IMR-90 (cell line): Measurements from ENCODE around the gene F12.

Source experiments
- CEBPB ChIP-seq: IDR thresholded peaks from 2 replicates; pipeline ENCODE4 v1.6.1; 2012; ENCODE audit warnings: low read depth, low read length, improper control_type of control experiment
- MAFK ChIP-seq: IDR thresholded peaks from 2 replicates; pipeline ENCODE4 v1.6.1; 2012; ENCODE audit warnings: low read depth, low read length, improper control_type of control experiment
- MXI1 ChIP-seq: IDR thresholded peaks from 2 replicates; pipeline ENCODE4 v1.6.1; 2012; ENCODE audit warnings: low read depth, mild to moderate bottlenecking, low read length, moderate library complexity, borderline replicate concordance
- POLR2A ChIP-seq: IDR thresholded peaks from 2 replicates; pipeline ENCODE4 v1.6.1; 2012; ENCODE audit warnings: mild to moderate bottlenecking, low read depth, low read length
- TF ChIP-seq, protein P1 (sequence below): conservative IDR thresholded peaks from 2 replicates; pipeline ENCODE4 v1.5.1; 2012; ENCODE audit warnings: mild to moderate bottlenecking, low read depth, low read length, improper control_type of control experiment
- TF ChIP-seq, protein P2 (sequence below): fragments of 150-350 bp; IDR thresholded peaks from 2 replicates; pipeline ENCODE4 v1.6.1; 2017; ENCODE audit warnings: mild to moderate bottlenecking, antibody characterized with exemption, low read length, low read depth

DNA sequence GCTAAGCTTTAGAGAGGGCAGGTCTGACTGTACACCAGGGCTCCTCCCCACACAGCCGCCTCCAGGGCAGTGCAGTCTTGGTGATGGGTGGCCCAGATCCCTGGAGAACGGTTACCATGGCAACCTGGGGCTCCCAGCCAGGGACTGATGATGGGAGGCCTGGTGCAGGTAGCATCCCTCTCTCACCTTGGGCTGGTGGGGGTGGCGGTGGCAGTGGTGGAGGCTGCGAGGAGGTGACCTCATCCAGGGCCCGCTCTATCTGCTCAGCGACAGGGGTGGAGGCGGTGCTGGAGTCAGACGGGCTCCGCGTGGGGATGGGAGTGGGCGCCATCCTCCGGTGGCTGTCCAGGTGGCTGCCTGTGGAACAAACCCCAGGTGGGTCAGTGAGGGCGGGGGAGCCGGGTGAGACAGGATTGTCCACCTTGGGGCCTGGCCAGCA, 49.6 kb upstream of the F12 start:
- TF ChIP-seq CEBPB, result no peak
- TF ChIP-seq, protein P1, sequence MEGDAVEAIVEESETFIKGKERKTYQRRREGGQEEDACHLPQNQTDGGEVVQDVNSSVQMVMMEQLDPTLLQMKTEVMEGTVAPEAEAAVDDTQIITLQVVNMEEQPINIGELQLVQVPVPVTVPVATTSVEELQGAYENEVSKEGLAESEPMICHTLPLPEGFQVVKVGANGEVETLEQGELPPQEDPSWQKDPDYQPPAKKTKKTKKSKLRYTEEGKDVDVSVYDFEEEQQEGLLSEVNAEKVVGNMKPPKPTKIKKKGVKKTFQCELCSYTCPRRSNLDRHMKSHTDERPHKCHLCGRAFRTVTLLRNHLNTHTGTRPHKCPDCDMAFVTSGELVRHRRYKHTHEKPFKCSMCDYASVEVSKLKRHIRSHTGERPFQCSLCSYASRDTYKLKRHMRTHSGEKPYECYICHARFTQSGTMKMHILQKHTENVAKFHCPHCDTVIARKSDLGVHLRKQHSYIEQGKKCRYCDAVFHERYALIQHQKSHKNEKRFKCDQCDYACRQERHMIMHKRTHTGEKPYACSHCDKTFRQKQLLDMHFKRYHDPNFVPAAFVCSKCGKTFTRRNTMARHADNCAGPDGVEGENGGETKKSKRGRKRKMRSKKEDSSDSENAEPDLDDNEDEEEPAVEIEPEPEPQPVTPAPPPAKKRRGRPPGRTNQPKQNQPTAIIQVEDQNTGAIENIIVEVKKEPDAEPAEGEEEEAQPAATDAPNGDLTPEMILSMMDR, result no peak
- no peak for TF ChIP-seq MXI1
- TF ChIP-seq, protein P2, sequence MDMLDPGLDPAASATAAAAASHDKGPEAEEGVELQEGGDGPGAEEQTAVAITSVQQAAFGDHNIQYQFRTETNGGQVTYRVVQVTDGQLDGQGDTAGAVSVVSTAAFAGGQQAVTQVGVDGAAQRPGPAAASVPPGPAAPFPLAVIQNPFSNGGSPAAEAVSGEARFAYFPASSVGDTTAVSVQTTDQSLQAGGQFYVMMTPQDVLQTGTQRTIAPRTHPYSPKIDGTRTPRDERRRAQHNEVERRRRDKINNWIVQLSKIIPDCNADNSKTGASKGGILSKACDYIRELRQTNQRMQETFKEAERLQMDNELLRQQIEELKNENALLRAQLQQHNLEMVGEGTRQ, result no peak
- TF ChIP-seq POLR2A, result no peak
- no peak for TF ChIP-seq MAFK
